Inferior parietal cortex (tissue), 1 donor: Measurements from ENCODE around the gene ABHD1.
"Not testable (repeated sequence)": the region's sequence is repeated elsewhere in the genome, so short reads cannot be mapped to it uniquely, and the experiment has no call there.

Experiments used
- DNase-seq: peaks from one replicate; pipeline ENCODE4 v3.0.0-alpha.2; 2016; ENCODE audit errors: extremely low spot score

Gene ABHD1

DNA sequence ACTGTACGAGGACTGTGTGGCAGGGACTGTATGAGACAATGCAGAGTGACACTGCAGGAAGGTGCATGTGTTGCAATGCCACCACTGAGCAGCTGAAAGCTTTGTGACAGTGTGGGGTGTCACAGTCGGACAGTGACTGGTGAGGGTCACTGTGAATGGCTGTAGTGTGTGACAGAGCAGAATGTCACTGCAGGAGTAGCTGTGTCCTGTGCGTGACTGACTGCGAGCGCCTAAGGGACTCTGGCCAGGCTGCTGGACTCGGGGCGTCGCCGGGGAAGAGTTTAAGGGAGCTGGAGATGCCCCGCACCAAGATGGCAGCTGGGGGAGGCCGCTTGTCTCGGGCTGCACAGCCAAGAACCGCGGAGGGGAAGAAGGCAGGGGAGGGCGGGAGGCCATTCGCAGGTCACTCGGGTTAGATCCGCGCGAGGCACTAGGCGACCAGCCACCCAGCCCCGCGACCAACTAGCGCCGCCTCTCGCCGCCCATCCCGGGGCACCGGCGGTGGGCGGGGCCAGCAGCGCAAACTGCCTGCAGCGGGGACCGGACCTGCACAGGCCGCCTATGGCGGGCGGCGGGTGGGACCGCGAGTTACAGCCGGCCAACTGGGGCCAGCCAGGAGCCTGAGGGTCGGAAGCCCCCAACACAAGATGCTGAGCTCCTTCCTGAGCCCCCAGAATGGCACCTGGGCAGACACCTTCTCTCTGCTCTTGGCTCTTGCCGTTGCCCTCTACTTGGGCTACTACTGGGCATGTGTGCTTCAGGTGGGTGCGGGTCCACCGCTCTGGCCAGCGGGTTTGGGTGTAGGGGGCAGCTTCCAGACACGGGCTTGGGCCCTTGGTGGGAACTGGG is at the start of gene ABHD1:
TSS of gene ABHD1 (plus strand) at position 514 of the 849 bp plus-strand sequence. CDS start at position 648, 134 bp downstream.
- peak; percentile 63 for DNase-seq

DNA sequence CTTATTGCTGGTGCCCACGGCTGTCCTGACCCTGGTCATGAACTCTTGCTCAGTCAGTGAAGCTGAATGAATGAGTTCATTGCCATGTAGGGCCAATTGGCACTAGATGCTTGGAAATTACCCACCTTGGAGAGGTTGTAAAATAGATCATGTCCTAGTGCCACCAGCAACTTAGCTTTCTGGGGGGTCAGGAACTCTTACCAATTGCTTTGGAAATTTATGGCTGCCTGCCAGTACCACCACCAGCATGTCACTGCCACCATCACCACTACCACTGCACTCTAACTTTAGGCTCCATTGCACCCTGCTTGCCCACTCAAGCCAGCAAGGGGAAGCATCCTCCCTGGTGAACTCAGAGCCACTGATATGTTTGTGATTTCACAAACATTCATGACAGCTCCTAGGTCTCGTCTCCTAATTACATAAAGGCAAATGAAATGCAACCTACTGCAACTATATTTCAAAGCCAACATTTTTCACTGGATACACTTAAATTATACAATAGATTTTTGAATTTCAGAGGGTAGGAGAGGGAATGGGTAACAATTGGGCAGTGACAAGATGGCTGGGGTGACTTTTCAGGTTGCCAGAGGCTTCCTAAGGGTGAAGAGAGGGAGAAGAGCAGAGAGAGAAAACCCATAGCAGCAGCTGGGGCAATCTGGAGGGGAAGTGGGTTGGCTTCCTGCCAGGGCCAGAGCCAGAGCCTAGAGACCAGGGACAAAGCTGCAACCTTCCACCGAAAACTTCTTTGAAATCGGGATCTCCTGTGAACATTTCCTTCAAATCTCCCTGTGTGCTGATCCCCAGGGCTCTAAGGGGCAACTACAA is 48.7 kb upstream of the ABHD1 start:
- no peak for DNase-seq

DNA sequence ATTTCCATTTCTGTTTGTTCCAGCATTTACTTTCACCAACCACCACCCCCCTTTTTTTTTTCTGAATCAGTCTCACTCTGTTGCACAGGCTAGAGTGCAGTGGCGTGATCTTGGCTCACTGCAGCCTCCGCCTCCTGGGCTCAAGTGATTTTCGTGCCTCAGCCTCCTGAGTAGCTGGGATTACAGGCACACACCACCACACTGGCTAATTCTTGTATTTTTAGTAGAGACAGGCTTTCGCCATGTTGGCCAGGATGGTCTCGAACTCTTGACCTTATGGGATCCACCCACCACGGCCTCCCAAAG is 48.1 kb upstream of the ABHD1 start:
- not testable (repeated sequence) for DNase-seq

DNA sequence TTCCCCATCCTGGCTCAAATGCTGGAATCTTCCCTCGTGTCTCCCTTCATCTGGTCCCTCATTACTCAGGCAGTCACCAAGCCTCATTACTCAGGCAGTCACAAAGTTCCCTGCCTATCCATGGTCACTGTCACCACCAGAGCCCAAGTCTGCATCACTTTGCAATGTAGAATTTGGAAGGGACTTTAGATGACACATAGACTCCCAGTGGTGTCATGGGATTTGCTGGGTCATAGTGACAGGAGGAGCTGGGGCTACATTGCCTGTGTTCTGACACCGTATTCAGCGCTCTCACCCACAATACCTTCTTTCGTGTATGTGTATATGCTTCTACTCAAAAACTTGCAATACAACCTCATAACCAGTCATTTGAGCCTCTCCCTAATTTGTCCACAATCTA is 47.3 kb upstream of the ABHD1 start:
- no peak for DNase-seq

DNA sequence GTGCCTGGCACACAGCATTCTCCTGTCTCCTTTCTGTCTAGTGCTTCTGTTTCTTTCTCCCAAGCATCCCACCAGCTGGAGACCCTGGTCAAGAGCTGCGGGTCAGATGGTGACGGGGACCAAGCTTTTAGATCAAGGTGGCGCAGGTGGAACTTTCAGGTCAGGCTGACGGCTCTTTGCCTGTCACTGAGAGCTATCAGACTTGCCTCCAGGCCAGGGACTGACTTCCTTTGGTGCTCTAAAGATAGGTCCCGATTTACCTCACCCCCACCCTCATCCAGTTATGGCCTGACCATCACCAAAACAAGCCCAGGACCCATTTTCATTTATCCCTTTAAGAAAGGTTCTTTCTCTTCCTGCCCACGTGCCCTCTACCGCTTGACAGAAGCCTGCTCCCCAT is 46.4 kb upstream of the ABHD1 start:
- DNase-seq = no peak

DNA sequence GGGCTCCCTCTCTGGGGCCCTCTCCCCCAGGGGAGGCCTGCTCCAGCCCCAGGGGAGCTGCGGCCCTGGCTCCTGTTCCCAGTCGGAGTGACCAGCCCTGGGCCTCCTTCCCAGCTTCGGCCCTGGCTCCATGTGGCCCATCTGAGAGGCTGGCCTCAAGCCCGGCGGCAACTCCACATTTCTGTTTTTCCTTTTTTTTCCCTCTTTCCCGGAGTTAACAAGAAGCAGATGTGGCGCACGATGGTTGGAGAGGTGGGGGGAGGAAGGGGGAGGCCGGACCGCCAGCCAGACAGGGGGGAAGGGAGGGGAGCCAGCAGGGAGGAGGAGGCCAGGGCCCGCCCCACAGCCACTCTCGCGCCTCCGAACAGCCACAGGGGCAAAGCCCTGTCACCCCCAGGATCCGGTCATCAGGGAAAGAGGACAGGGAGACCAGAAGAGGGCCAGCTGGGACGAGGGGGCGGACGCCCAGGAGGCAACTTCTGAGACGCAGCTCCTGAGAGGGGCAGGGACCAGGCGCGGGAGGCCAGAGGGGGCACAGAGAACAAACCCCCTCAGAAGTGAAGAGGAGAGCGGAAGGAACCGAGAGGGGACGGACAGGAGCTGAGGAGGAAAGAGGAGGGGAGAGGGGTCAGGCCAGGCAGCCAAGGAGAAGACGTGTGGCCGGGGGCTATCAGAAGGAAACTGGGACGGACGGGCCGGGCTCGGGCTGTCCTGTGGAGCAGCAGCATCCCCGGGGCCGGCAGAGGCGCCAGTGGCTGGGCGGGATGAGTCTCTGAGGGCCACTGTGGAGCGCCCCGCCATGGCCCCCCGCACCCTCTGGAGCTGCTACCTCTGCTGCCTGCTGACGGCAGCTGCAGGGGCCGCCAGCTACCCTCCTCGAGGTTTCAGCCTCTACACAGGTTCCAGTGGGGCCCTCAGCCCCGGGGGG is 45.1 kb upstream of the ABHD1 start, which contains the start of gene EMILIN1:
TSS of gene EMILIN1 (plus strand) at position 349 of the 928 bp plus-strand sequence. CDS start at position 800, 451 bp downstream.
- no peak for DNase-seq

DNA sequence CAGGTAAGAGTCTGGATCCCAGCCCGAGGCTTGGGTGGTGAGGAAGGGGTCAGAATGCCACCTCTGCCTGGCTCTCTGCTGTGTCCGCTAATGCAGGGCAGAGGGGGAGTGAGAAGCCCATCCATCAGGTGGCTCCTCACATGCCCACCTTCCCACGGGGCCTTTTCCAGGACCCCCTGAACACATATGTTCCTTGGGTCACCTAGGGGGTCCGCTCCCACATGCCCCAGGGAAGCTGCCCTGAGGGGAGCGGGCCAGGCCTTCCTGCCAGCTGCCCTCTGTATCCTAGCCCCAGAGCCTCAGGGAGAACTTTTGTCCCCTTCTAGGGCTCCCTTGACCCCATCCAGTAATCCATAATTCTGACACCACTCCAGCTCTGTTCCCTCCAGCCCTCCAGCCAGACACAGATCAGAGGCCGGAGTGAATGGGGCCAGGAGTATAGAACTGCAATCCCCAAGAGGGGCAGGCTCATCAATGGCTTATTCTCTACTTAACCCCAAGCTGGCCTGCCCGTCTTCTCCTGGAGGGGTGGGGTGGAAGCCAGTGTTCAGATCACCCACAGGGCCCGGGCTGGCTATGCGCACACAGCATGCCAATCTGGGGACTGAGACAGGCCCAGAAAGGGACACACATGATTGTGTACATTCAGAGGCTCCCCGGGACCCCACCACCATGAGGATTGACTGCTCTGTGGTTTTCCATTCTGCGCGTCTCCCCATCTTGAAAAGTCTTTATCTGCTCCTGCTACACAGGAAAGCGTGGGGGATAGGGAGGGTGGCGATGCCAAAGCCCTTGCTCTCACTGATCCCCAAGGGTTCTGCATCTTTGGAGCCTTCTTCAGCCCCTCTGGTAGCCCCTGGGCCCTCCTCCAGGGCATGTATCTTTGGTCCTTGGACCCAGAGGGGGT is 44.1 kb upstream of the ABHD1 start:
- DNase-seq = no peak

DNA sequence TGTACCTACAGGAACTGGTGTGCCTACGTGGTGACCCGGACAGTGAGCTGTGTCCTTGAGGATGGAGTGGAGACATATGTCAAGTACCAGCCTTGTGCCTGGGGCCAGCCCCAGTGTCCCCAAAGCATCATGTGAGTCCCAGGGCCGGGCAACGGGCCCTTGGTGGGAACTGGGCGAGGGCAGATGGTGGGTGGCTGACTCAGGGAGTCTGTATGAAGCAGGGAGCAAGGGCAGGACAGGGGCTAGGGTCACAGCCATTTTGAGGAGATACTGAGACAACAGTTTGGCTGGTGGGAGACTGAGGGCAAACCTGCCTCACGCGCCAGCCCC is 43.5 kb upstream of the ABHD1 start:
- DNase-seq = no peak

DNA sequence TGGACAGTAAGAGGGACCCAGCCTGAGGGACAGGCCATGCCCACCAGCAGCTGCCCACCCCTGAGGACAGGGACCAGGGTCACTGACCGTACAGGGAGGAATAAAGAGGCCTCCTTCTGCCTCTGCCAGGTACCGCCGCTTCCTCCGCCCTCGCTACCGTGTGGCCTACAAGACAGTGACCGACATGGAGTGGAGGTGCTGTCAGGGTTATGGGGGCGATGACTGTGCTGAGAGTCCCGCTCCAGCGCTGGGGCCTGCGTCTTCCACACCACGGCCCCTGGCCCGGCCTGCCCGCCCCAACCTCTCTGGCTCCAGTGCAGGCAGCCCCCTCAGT is 43.0 kb upstream of the ABHD1 start:
- no peak for DNase-seq

DNA sequence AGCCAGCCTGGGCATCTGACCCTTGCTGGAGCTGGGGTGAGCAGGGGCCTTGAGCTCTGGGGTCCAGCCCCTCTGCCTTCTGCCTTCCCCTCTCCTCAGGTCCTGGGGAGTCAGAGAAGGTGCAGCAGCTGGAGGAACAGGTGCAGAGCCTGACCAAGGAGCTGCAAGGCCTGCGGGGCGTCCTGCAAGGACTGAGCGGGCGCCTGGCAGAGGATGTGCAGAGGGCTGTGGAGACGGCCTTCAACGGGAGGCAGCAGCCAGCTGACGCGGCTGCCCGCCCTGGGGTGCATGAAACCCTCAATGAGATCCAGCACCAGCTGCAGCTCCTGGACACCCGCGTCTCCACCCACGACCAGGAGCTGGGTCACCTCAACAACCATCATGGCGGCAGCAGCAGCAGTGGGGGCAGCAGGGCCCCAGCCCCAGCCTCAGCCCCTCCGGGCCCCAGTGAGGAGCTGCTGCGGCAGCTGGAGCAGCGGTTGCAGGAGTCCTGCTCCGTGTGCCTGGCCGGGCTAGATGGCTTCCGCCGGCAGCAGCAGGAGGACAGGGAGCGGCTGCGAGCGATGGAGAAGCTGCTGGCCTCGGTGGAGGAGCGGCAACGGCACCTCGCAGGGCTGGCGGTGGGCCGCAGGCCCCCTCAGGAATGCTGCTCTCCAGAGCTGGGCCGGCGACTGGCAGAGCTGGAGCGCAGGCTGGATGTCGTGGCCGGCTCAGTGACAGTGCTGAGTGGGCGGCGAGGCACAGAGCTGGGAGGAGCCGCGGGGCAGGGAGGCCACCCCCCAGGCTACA is 41.4 kb upstream of the ABHD1 start:
- DNase-seq = no peak

DNA sequence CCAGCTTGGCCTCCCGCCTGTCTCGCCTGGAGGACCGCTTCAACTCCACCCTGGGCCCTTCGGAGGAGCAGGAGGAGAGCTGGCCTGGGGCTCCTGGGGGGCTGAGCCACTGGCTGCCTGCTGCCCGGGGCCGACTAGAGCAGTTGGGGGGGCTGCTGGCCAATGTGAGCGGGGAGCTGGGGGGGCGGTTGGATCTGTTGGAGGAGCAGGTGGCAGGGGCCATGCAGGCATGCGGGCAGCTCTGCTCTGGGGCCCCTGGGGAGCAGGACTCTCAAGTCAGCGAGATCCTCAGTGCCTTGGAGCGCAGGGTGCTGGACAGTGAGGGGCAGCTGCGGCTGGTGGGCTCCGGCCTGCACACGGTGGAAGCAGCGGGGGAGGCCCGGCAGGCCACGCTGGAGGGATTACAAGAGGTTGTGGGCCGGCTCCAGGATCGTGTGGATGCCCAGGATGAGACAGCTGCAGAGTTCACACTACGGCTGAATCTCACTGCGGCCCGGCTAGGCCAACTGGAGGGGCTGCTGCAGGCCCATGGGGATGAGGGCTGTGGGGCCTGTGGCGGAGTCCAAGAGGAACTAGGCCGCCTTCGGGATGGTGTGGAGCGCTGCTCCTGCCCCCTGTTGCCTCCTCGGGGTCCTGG is 40.7 kb upstream of the ABHD1 start:
- DNase-seq = no peak

DNA sequence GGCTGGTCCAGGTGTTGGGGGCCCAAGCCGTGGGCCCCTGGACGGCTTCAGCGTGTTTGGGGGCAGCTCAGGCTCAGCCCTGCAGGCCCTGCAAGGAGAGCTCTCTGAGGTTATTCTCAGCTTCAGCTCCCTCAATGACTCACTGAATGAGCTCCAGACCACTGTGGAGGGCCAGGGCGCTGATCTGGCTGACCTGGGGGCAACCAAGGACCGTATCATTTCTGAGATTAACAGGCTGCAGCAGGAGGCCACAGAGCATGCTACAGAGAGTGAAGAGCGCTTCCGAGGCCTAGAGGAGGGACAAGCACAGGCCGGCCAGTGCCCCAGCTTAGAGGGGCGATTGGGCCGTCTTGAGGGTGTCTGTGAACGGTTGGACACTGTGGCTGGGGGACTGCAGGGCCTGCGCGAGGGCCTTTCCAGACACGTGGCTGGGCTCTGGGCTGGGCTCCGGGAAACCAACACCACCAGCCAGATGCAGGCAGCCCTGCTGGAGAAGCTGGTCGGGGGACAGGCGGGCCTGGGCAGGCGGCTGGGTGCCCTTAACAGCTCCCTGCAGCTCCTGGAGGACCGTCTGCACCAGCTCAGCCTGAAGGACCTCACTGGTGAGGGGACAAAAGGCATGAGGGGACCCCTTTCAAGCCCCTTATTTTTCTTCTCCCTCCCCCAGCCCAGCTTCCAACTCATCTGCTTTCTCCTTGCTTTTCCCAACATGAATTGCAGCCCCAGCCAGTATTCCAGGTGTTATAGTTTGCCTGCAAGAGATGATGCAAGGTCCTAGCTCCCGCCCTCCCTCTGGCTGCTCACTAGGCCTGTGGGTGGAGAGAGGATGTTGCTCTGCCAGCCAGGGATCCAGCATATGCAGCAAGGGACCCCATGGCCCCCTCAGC is 40.0 kb upstream of the ABHD1 start:
- no peak for DNase-seq

DNA sequence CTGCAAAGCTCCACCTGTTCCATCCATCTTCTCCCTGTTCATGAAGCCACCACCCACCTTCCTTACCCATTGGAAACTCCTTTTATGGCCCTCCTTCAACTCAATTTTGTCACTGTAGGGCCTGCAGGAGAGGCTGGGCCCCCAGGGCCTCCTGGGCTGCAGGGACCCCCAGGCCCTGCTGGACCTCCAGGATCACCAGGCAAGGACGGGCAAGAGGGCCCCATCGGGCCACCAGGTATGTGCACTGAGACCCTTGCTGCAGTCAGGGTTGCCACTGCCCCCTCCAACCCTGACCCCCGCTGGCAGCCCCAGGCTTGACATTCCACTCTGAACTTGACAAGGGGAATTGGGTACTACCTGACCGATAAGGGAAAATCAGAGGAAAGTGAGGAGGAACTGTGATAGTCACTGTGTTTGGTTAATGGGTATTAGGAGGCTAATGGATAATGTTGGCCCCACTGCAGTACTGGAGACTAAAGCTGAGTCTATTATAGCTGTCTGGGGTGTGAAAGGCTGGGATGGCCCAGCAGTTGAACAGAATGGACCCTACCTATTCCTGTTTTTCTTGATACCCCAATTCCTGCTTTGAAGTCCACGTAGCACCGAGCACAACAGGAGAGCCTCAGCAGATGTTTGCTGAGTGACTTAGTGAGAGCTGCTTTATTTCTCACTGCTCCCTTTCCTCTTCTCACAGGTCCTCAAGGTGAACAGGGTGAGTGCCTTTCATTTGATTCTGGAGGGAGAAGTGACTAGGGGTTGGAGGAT is 39.1 kb upstream of the ABHD1 start:
- DNase-seq = no peak

DNA sequence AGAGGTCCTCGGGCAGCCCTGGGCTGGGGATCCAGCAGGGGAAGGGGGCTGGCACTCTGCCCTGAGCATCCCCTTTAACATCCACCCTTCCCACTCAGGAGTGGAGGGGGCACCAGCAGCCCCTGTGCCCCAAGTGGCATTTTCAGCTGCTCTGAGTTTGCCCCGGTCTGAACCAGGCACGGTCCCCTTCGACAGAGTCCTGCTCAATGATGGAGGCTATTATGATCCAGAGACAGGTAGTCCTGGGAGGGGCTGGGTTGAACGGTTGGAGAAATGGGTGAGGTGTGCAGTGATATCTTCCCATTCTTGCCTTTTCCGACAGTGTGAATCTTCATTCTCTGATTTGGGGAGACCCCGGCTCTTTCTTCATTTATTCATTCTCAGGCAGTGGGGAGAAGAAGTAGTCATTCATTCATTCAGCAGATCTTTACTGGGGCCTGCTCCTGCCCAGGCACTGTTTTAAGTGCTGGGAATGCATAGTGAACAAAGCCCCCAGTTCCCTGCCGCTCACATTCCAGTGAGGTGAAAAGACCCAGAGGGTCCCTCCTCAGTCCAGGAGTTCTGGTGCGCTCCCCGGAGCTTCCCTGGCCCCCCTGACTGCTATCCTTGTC is 38.4 kb upstream of the ABHD1 start:
- DNase-seq = no peak

DNA sequence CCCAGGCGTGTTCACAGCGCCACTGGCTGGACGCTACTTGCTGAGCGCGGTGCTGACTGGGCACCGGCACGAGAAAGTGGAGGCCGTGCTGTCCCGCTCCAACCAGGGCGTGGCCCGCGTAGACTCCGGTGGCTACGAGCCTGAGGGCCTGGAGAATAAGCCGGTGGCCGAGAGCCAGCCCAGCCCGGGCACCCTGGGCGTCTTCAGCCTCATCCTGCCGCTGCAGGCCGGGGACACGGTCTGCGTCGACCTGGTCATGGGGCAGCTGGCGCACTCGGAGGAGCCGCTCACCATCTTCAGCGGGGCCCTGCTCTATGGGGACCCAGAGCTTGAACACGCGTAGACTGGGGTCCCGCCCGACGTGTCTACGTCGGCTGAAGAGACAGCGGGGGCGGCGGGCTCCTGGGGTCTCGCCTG is 37.9 kb upstream of the ABHD1 start:
- DNase-seq = peak; percentile 55

DNA sequence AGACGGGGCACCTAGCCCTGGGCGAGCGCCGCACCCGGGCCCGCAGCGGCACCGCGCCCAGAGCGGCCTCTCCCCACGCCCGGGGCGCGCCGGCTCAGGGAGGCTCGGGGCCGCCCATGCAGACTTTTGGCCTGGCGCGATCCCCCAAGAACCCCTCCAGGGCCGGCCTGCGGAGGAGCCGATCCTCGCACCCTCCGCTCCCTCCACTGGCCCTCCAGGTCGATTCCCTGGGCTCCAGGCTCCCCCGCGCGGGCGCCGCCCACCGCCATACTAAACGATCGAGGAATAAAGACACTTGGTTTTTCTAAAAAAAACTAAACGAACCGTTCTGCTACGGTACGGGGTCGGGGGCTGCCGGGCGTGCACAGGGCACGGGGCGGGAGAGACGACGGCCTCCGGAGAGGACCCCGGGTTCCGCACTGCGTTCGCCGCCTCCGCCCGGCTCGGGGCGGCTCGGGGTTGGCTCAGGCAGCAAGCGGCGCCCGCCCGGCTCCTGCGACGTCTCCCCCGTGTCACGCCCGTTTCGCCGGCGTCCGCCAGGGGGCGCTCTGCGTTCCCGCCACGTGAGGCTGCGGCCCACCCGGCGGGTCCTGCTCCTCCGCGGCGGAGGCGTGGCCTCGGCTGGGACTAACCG is 37.4 kb upstream of the ABHD1 start:
- DNase-seq = peak; percentile 94
